IPS-18c (cell line): Measurements from ENCODE around the gene NPY5R.

Experiments
- H3K4me3 ChIP-seq: 2 replicates; pipeline ENCODE4 v1.7.0; 2013; ENCODE audit warnings: low read depth, mild to moderate bottlenecking, low read length, moderate library complexity; ENCODE audit not compliant: insufficient read depth
- H3K9me3 ChIP-seq: one replicate; pipeline ENCODE4 v1.6.1; 2013; ENCODE audit warnings: mild to moderate bottlenecking, low read length, moderate library complexity; ENCODE audit not compliant: control insufficient read depth, insufficient read depth

Gene NPY5R

DNA sequence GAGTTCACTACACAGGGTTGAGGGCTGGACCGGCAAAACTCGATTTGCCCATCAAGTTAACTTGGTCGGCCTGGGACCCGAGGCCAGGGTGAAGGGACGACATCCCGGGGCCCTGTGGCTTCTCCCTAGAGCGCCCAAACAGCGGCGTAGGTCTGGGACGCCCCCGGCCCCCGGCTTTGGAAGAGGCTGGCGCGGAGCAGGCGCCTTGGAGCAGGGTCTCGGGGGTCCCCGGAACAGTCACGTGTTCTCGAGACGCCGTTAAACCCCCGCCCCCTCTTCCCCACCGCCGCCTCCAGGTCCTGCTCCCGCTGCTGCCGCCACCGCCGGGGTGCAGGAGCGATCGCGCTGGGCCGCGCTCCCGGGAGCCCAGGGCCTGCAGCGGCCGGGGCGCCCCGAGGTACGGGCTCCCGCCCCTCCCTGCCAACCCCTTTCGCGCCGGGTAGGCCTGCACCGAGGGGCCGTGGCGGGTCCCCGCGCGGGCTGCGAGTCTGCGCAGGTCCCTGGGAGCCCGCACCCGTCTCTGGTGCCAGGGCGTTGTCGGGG is at the start of gene NPY5R:
TSS of gene NPY5R (plus strand) at position 289 of the 543 bp plus-strand sequence. CDS start 6,382 bp downstream, outside the sequence.
- H3K4me3 ChIP-seq: peak within 1 kb of the TSS; percentile 70
- no peaks in the 10 kb centered on the region for H3K9me3 ChIP-seq

DNA sequence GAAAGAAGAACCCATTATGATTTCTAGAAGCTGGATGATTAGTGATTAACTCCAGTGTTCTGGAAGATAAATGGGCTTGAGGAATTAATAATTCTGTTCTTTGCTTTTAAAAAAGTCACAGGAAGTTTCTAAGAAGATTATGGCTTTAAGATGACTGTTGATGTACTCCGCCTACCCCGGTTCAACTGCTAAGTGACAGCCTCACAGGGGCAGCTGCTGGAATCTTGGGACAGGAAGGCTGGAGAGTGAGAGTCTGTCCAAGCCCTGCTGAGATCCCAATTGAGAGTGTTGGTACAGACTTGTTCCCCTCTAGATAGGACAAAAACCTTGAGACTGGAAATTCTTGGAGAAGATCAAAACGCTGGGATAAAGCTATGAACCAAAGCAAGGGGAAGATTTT is 48.6 kb upstream of the NPY5R start:
- no peaks in the 10 kb centered on the region for H3K9me3 ChIP-seq
- no peak overlapping the region for H3K4me3 ChIP-seq

DNA sequence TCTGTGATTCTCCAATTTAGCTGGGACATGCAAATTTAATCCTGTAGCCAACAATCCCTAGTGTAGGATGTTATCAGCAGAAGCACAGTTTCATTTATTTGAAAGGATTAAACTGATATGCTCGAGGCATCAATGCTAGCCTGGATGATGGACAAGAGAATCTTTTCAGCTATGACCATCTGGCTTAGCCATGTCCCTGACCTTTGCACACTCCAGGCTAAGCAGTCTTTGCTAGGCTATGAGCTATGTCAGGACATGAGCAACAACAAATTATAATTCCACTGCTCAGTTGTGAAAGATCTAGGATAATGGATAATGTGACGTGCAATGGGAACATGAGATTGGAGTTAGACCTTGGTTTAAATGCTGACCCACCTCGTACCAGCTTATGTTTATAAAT is 43.2 kb upstream of the NPY5R start:
- Histone ChIP-seq H3K4me3 (no peak overlapping the region), H3K9me3 (no peaks in the 10 kb centered on the region)

DNA sequence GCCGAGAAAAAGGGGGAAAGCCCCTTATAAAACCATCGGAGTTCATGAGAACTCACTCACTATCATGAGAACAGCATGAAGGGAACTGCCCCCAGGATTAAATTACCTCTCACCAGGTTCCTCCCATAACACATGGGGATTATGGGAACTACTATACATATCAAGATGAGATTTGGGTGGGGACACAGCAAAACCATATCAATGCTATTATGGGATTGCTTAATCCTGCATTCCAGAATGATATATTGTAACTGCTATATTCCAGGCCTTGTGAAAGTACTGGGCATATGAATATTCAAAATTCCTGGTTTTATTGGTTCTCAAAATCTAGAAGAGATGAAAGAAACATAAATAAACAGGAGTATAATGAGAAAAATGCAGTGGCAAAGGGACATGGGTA is 40.6 kb upstream of the NPY5R start:
- no peak overlapping the region for H3K4me3 ChIP-seq
- no peaks in the 10 kb centered on the region for H3K9me3 ChIP-seq

DNA sequence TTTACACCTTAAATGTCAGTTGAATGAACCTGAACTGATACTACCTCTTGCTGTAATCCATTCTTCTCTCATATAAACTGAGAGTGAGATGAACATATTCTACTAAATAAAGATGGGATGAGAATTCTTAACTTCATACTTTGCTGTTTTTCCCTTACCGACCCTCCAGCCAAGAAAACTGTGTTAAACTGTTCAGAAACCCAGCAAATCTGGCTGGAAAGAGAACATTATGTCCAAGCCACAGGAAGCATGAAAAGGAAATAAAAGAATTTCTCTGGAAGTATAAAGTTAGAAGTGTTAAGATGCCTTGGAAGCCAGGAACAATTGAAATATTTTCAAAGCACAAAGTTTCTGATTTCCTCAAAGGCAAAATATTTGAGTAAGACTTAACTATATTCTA is 34.2 kb upstream of the NPY5R start:
- H3K9me3 ChIP-seq: no peaks in the 10 kb centered on the region

DNA sequence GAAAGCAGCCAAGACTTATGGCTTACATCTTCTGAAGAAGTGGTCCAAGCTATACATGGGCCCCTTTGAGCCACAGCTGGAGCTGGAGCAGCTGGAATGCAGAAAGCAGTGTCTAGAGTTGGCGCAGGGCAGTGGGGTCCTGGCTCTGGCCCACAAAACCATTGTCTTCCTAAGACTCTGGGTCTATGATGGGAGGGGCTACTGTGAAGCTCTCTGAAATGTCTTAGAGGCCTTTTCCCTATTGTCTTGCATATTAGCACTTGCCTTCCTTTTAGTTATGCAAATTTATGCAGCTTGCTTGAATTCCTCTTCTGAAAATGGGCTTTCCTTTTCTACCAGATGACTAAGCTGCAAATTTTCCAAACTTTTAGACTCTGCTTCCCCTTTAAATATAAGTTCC is 26.6 kb upstream of the NPY5R start:
- H3K9me3 ChIP-seq: peaks cover 4% of the 10 kb centered on the region
- no peak overlapping the region for H3K4me3 ChIP-seq

More for the DNA sequence above, 34.2 kb upstream of the NPY5R start:
- no peak overlapping the region for H3K4me3 ChIP-seq

DNA sequence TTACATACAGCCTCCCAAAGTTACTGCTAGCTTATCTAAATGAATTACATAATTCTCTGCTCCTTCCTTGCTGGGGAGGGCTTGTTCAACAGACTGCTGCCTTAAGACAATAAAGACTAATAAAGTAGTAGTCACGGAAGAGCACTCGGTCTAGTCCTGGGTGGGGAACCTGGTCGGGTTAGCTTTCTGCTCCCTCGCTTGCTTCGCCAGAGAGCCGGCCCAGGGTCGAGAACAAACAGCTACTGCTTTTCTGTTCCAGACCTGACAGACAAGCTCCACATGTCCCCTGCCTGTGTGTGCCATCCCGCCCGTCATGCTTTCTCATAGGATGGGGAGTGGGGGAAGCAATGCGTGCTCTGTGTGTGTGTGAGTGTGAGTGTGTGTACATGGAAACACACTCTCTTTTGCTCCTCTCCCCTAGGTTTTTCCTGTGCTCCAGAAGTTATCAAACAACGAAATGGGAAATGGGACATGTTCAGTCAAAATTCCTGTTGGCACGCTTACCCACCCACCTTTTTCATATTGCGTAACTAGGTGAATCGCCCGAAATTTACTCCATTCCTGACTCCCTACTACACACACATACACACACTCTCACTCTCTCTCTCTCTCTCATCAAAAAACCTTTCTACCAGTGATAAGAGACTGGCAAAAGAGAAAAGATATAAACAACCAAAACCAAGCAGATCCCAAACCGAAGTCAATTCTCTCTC is 12.6 kb upstream of the NPY5R start:
- Histone ChIP-seq H3K4me3 (peak overlapping the region; percentile 67), H3K9me3 (no peaks in the 10 kb centered on the region)

DNA sequence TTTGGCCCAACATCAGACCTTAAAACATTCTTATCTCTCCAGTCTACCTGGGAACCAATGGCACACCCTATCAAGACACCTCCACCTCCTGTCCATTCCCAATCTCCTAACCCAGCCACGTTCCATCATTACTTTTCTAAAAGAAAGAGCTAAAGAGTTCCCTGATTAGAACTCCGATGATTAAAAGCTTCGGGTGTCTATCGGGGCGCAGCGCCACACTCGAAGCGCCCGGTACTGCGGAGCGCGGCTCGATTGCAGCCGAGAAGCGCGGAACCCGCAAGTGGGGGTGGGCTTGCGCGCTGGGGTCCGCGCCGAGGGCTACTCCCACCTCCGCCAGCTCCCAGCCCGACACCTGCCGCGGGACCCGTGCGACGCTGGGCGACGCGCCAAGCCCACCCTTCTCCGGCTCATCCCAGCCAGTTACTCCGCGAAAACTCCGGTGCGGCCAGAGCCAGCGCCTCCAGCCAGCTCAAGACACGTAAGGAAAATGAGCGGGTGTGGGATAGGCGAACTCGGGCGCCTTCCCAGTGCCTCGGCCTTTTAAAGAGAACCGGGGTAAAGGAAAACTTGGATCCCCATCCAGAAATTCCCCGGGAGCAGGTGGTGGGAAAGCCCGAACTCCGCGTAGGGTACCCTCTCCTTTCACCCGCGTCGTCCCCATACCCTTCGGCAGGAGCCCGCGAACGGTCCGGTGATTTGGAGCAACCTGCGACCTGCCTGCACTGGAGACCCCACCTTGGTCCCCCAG is 11.9 kb upstream of the NPY5R start:
- H3K9me3 ChIP-seq: no peaks in the 10 kb centered on the region
- peak overlapping the region; percentile 67 for H3K4me3 ChIP-seq

DNA sequence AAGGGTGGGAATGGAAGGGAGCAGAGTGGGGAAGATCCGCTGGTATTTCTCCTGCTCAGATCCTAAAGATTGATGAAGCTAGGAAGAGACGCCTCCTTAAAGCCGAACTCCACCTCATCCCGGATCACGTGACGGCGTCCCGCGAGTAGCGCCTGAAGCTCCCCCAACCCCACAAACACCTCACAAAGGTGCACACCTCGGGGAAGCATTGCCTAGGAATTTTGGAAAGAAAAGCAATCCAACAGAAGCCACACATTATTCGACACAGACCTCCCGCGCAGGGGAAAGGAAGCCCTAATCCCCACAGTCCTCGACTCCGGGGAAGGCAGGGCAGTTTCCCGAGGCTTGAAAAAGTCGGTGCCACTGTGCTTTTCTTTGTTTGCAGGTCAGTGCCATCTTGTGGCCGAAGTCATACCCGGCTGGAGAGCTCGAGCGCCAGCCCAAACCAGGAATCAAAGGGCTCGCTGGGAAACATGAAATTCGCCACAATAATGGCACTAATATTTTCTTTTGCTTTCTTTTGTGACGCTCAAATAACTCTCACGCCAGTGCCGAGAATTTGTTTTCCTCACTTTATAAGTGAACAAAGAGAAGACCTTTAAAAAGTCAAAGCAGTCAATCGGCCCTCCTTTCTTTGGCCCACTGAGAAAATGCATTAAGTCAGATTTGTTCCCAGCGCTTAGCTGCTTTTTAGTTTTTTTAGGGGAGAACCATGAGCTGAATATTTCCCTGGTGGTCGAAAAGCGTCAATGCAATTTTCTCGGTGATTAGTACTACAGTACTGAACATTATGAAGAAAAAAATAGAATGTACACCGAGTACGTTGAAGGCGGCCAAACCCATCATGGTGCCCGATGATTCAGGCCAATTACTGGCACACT is 10.9 kb upstream of the NPY5R start, which contains the start of gene NPY1R:
TSS of gene NPY1R (minus strand) at position 71 of the 881 bp plus-strand sequence. CDS start 6,042 bp downstream, outside the sequence.
- Histone ChIP-seq H3K4me3 (peak within 1 kb of the TSS; percentile 67), H3K9me3 (no peaks in the 10 kb centered on the region)

DNA sequence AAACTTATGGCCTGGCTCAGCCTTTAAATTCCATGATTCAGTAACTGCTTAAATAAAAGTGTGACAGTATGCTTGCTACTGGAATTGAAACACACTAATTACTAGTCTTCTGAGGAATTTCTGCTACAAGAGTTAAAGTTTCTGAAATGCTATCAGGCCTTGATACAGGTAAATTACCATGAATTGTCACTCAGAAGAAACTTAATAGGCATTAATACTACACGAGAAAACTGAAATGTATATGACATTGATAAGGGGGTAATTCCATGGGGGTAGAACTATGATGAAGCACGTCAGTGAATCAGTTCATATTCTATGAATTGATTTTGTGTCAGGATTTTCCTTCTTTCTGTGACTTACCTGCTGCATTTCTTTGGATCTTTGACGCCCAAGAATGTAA is 8.3 kb upstream of the NPY5R start:
- H3K4me3 ChIP-seq: no peak overlapping the region
- H3K9me3 ChIP-seq: no peaks in the 10 kb centered on the region

DNA sequence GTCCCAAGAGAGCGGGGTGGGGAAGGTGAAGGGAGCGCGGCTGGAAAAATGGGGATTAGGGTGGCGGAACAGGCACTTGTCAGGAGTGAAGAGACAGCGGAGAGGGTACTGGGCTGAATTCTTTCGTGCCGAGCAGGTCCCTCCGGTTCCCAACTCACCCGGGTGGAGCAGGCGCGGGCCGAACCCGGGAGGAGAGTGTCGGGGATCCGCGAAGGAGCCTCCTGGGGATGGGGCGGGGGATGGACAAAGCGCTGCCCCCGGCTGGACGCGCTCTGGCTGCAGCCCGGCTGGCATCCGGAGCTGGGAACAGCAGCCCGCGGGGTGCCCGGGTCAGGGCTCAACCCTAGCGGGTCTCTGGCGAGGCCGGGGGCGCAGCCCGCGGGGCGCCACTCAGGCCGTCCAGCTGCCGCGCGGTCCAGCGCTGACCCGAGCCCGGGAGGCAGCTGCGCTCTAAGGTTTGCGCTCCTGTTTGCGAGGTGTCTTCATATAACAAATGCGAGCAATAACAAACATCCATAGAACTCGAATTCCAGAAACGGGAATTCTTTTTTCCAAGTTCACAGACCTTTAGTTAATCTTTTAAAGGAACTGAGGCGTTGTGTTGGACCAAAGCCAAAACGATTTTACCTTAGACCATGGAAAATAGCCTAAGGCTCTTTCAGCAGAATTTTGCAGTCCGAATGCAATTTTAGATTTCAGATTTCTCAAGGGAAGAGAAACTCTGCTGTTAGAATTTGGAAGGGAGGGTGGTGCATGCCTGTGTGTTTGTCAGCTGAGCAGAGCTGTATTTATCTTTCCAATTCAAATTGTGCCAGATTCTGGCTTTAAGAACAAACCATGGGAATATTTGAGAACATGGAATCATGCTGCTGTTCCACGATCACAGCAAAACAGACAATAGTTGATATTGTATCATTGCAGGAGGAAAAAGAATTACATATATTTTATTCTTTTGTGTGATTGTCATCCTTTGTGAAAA is 744 bp downstream of the NPY5R start:
- no peaks in the 10 kb centered on the region for H3K9me3 ChIP-seq
- peak overlapping the region; percentile 70 for H3K4me3 ChIP-seq

DNA sequence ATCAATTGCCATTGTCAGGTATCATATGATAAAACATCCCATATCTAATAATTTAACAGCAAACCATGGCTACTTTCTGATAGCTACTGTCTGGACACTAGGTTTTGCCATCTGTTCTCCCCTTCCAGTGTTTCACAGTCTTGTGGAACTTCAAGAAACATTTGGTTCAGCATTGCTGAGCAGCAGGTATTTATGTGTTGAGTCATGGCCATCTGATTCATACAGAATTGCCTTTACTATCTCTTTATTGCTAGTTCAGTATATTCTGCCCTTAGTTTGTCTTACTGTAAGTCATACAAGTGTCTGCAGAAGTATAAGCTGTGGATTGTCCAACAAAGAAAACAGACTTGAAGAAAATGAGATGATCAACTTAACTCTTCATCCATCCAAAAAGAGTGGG is 7.0 kb downstream of the NPY5R start:
- Histone ChIP-seq H3K4me3 (no peak overlapping the region), H3K9me3 (no peaks in the 10 kb centered on the region)

DNA sequence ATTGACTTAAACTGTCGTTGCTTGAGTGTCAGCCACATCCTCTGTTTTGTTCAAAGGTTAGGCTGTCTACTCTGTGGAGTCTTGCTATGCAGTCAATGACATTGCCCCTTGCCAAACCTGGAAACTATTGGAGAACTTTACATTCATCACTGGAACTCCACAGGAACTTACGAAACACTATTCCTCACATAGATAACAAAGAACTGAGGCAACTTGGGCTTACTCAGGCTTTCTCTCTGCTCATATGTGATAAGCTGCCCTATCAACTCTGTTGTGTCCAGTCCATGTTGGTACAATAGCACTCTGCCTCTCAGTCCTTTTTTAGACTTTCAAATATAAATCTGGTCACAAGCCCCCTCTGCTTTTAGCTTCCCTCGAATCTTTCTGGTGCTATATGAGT is 9.4 kb downstream of the NPY5R start:
- no peak overlapping the region for H3K4me3 ChIP-seq
- no peaks in the 10 kb centered on the region for H3K9me3 ChIP-seq

DNA sequence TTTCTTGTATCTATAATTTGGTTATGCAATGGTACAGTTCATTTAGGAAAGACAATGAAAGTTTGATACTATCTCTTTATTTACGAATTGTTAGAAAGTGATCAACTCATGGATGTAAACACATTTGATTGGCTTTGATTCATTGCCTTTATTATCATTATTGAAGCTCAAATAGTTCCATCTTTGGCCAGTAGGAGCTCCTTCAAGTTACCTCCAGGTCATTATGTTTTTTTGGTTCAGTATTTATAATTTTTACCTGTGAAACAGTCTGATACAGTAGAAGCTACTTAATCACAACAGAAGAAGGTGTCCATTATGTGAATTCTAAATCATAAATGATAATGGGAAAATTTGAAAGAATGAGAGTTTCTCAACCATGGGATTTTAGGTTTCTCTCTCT is 12.4 kb downstream of the NPY5R start:
- Histone ChIP-seq H3K4me3 (no peak overlapping the region), H3K9me3 (no peaks in the 10 kb centered on the region)

DNA sequence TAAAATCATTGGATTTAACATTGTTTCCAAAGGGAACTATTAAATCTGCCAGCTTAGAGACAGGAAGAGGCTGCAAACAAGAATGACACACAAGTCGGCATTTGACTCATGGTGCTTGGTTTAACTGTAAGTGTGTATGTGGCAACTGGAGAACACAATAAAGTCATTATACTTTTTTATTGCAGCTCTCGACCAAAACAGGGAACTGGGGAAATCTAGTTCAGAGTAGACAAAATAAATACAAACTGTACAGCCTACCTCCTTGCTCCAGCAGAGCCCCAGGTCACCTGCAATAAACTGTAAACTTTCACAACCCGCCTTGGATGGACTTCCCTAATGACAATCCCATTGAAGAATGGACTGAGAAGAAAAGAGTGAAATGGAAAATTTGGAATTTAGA is 24.0 kb downstream of the NPY5R start:
- Histone ChIP-seq H3K9me3 (no peaks in the 10 kb centered on the region), H3K4me3 (no peak overlapping the region)

DNA sequence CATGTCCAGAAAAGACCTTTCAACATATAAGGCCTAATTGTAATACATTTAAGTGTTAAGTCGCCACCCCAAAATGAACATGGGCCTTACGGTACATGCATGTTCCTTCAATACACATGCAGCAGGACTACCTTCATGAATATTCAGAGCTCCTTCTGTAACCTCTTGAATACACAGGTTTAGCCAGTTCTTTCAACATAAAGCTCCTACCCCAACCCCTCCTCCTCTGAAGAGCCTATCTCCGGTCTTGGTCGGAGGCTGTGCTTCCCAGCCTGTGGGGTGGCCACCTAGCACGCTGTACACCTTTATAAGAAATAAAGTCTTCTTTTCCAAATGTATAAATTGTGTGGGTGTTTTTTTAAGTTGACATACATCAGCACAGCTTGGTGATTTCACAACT is 28.3 kb downstream of the NPY5R start:
- Histone ChIP-seq H3K9me3 (no peaks in the 10 kb centered on the region), H3K4me3 (no peak overlapping the region)
